ENCODE data around the gene DISP2.

Gene DISP2

GRCh38 chr15:40357723-40358470 is at the start of gene DISP2:
Gene DISP2 (plus strand): TSS chr15:40358219. CDS start chr15:40358322, 103 bp downstream.
- peak; percentile 80 to 93 for DNase-seq (ENCODE audit: low spot score in 2 of 2)
- Histone ChIP-seq H3K9me3 (no peaks in the 10 kb centered on the region), H3K4me3 (peak within 1 kb of the TSS; percentile 44), H3K36me3 (replicated peaks) (no peaks in the 10 kb centered on the region), H3K27me3 (ENCODE audit: low read depth) (no peaks in the 10 kb centered on the region), H3K4me1 (peaks cover 4% of the 10 kb centered on the region)
- in situ Hi-C loops (cut with MboI; ENCODE audit: low sequenced_read_pairs) = no loop called here

- Histone ChIP-seq H3K4me3 (no peak overlapping the region), H3K4me1 (peaks cover 15% of the 10 kb centered on the region)
- in situ Hi-C loops (cut with MboI; ENCODE audit: low sequenced_read_pairs) = no loop called here
Observed at GRCh38 chr15:40309344-40309862, 48.6 kb upstream of the DISP2 start.

DNA sequence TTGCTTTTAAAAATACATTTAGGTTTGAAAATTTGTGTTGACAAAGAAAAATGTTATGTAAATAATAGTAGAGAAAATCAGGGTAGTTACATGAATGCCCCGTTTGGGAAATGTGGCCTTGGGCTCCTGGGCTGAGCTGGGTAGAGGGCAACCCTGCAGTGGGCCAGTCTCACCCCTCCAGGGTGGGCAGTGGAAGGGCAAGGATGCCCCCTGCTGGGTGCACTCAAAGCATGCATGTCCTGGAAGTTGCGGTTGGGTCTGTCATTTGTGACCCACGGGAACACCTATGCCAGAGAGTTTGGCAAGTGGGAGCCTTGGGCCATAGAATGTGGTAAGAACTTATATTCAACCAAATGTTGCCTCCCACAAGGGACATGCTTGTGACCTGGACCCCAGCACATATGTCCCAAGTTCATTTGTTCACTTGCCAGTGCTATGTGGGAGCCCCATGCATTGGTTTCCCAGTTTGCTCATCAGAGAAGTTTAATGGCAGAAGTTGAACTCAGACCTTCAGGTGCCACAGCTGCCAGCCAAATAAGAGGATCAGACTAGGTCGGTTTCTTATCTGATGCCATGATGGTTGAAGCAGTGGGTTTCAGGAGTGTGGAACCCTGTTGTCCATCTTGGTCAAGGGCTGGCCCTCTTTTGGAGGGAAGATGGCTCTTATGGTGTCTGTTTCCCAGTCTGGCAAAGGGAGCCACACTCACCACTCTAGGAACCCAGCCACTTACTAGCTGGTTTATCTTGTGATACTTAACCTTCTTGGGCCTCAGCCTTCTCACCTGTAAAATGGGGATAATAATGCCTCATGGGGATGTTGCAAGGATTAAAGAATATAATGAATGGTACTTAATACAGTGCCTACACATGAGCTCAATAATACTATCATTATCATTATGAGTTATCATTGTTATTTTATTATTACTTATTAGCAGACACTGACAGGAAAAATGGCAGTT is 47.7 kb upstream of the DISP2 start:
- H3K4me3 ChIP-seq = no peak overlapping the region
- no peaks in the 10 kb centered on the region for H3K9me3 ChIP-seq
- H3K27me3 ChIP-seq (ENCODE audit: low read depth) = no peaks in the 10 kb centered on the region
- H3K36me3 ChIP-seq (replicated peaks) = no peaks in the 10 kb centered on the region
- in situ Hi-C loops (cut with MboI; ENCODE audit: low sequenced_read_pairs) = no loop called here
- DNase-seq (ENCODE audit: low spot score in 2 of 2) = peak; percentile 24 to 75
- peaks cover 20% of the 10 kb centered on the region for H3K4me1 ChIP-seq

More at GRCh38 chr15:40309344-40309862, 48.6 kb upstream of the DISP2 start:
- no peaks in the 10 kb centered on the region for H3K9me3 ChIP-seq
- H3K36me3 ChIP-seq (replicated peaks) = no peaks in the 10 kb centered on the region
- DNase-seq (ENCODE audit: low spot score in 2 of 2) = no peak
- no peaks in the 10 kb centered on the region for H3K27me3 ChIP-seq (ENCODE audit: low read depth)

DNA sequence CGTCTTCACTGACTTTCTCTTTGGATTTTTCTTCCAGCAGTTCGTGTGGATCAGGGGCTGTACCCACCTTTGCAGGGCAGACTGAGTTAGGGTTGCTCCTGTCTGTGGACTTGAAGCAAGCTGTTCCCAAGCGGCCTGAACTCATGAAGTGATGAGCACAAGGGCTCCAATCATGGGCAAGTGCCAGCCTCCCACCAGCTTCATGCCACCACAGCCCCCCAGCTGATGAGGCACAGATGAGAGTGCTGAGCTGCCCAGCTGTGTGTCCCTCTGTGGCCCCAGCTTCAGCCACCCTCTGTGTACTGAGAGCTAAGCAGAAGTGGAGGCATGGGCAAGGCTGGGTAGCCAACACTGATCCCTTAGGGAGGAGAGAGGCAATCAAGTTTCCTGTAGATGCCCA is 47.0 kb upstream of the DISP2 start:
- Histone ChIP-seq H3K36me3 (replicated peaks) (no peaks in the 10 kb centered on the region), H3K9me3 (no peaks in the 10 kb centered on the region), H3K27me3 (ENCODE audit: low read depth) (no peaks in the 10 kb centered on the region), H3K4me3 (no peak overlapping the region), H3K4me1 (peaks cover 20% of the 10 kb centered on the region)
- no peak for DNase-seq (ENCODE audit: low spot score in 2 of 2)
- in situ Hi-C loops (cut with MboI; ENCODE audit: low sequenced_read_pairs) = no loop called here

- Histone ChIP-seq H3K4me1 (peaks cover 20% of the 10 kb centered on the region), H3K9me3 (no peaks in the 10 kb centered on the region), H3K27me3 (ENCODE audit: low read depth) (no peaks in the 10 kb centered on the region), H3K4me3 (no peak overlapping the region), H3K36me3 (replicated peaks) (no peaks in the 10 kb centered on the region)
- DNase-seq (ENCODE audit: low spot score in 2 of 2) = no peak
- in situ Hi-C loops (cut with MboI; ENCODE audit: low sequenced_read_pairs) = no loop called here
Observed at GRCh38 chr15:40312370-40313158, 45.5 kb upstream of the DISP2 start.

GRCh38 chr15:40313531-40314398 is 44.3 kb upstream of the DISP2 start:
- Histone ChIP-seq H3K36me3 (replicated peaks) (no peaks in the 10 kb centered on the region), H3K27me3 (ENCODE audit: low read depth) (no peaks in the 10 kb centered on the region), H3K9me3 (no peaks in the 10 kb centered on the region), H3K4me3 (no peak overlapping the region), H3K4me1 (peaks cover 19% of the 10 kb centered on the region)
- DNase-seq (ENCODE audit: low spot score in 2 of 2) = peak; percentile 93 to 95
- in situ Hi-C loops (cut with MboI; ENCODE audit: low sequenced_read_pairs) = no loop called here

DNA sequence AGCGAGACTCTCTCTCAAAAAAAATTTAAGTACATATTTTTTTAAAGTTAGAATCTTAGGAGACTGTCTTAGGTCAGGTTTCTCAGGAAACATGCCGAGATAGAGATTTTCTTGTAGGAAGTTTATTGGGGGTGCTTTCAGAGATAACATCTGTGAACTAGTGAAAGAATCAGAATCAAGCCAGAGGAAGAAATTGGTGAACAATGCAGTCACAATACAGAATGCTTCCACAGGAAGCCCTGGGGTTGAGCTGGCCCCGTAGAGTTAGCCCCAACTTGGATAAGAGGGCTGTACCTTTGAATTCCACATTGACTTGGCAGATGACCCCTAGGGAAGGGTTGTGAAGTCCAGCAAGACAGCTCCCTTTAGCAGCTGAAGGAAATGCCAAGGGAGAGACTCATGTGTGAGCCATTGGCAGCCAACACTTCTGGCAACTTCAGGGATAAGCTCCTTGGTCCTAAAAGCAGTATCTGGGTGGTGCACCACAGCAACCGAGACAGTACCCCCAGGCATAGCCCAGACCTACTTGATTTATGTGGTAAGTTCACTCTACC is 43.2 kb upstream of the DISP2 start:
- in situ Hi-C loops (cut with MboI; ENCODE audit: low sequenced_read_pairs) = no loop called here
- no peak for DNase-seq (ENCODE audit: low spot score in 2 of 2)
- H3K9me3 ChIP-seq = no peaks in the 10 kb centered on the region
- no peaks in the 10 kb centered on the region for H3K27me3 ChIP-seq (ENCODE audit: low read depth)
- peaks cover 18% of the 10 kb centered on the region for H3K4me1 ChIP-seq
- H3K36me3 ChIP-seq (replicated peaks) = no peaks in the 10 kb centered on the region
- H3K4me3 ChIP-seq = no peak overlapping the region

- Histone ChIP-seq H3K4me1 (peaks cover 36% of the 10 kb centered on the region), H3K4me3 (no peak overlapping the region), H3K27me3 (ENCODE audit: low read depth) (no peaks in the 10 kb centered on the region), H3K9me3 (no peaks in the 10 kb centered on the region), H3K36me3 (replicated peaks) (no peaks in the 10 kb centered on the region)
- in situ Hi-C loops (cut with MboI; ENCODE audit: low sequenced_read_pairs) = no loop called here
- no peak for DNase-seq (ENCODE audit: low spot score in 2 of 2)
Observed at GRCh38 chr15:40316931-40317330, 41.1 kb upstream of the DISP2 start.

DNA sequence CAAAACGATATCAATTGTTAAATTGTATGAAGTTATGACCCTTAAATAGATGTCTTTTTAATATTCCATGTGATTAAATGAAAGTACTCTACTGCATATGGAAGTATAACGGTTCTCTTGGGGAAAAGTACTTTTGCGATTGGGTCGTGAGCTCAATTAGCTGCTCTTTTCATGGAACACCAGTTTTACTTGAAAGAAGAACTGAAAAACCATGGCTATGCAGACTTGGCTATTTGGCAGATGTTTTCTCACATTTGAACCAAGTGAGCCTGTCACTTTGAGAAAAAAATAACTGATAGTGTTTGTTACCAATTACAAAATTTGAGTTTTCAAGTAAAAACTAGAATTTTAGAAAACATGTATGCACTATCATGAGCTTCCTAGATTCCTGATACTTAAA is 40.4 kb upstream of the DISP2 start:
- no peaks in the 10 kb centered on the region for H3K27me3 ChIP-seq (ENCODE audit: low read depth)
- no peaks in the 10 kb centered on the region for H3K36me3 ChIP-seq (replicated peaks)
- H3K9me3 ChIP-seq = no peaks in the 10 kb centered on the region
- in situ Hi-C loops (cut with MboI; ENCODE audit: low sequenced_read_pairs) = no loop called here
- no peak overlapping the region for H3K4me3 ChIP-seq
- H3K4me1 ChIP-seq = peaks cover 43% of the 10 kb centered on the region
- DNase-seq (ENCODE audit: low spot score in 2 of 2) = no peak

DNA sequence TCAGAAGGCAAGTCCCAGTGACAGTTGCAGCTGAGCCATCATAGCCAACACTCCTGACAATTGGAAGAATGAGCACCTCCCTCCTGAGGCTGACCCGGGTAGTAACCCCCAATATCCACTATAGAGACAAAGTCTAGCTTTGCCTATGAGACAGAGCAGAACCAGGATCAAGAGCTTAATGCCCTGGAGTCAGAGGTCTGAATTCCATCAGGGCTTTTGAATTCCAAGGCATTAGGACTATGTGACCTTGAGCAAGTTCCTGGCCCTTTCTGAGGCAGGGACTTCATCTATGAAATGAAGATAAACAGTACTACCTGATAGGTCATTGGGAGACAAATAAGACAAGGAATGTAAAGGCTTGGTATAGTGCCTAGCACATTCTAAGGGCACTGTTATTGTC is 37.6 kb upstream of the DISP2 start:
- in situ Hi-C loops (cut with MboI; ENCODE audit: low sequenced_read_pairs) = no loop called here
- DNase-seq (ENCODE audit: low spot score in 2 of 2) = peak; percentile 61 to 77
- no peaks in the 10 kb centered on the region for H3K9me3 ChIP-seq
- no peaks in the 10 kb centered on the region for H3K27me3 ChIP-seq (ENCODE audit: low read depth)
- peaks cover 35% of the 10 kb centered on the region for H3K4me1 ChIP-seq
- H3K36me3 ChIP-seq (replicated peaks) = peaks cover 4% of the 10 kb centered on the region; the same call in 1 of the 2 replicates
- H3K4me3 ChIP-seq = no peak overlapping the region

DNA sequence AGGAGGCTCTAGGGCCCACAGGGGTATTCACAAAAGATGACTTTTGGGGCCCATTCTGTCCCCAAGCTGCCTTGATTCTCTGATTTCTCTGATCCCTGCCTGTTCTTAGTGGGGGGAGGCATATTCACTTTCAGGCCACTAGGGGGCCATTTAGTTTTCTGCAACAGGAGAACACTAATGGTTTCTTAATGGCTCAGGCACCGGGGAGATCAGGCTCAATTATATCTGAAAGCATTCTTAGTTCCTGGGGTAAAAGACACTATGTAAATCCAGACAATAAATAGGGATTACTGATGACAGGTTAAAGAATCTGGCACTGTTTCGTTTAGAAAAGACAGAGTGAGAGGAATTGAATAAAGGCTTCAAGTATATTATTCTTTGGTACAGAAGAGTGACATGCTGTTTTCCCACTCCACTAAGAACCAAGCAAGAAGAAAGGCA is 37.1 kb upstream of the DISP2 start:
- DNase-seq (ENCODE audit: low spot score in 2 of 2) = peak; percentile 84 to 100
- Histone ChIP-seq H3K9me3 (no peaks in the 10 kb centered on the region), H3K36me3 (replicated peaks) (peaks cover 7% of the 10 kb centered on the region), H3K4me3 (no peak overlapping the region), H3K4me1 (peaks cover 39% of the 10 kb centered on the region), H3K27me3 (ENCODE audit: low read depth) (no peaks in the 10 kb centered on the region)
- in situ Hi-C loops (cut with MboI; ENCODE audit: low sequenced_read_pairs) = no loop called here

GRCh38 chr15:40322531-40323238 is 35.3 kb upstream of the DISP2 start:
- H3K36me3 ChIP-seq (replicated peaks) = peaks cover 19% of the 10 kb centered on the region
- peak in 1 of 2 experiments; percentile 63 for DNase-seq (ENCODE audit: low spot score in 2 of 2)
- in situ Hi-C loops (cut with MboI; ENCODE audit: low sequenced_read_pairs) = no loop called here
- H3K27me3 ChIP-seq (ENCODE audit: low read depth) = no peaks in the 10 kb centered on the region
- H3K4me3 ChIP-seq = peak overlapping the region; percentile 12
- H3K4me1 ChIP-seq = peaks cover 56% of the 10 kb centered on the region
- no peaks in the 10 kb centered on the region for H3K9me3 ChIP-seq
